Measurements from ENCODE around the gene LYZL1.
"Not testable (repeated sequence)": the region's sequence is repeated elsewhere in the genome, so short reads cannot be mapped to it uniquely, and the experiment has no call there.

LYZL1 gene

DNA sequence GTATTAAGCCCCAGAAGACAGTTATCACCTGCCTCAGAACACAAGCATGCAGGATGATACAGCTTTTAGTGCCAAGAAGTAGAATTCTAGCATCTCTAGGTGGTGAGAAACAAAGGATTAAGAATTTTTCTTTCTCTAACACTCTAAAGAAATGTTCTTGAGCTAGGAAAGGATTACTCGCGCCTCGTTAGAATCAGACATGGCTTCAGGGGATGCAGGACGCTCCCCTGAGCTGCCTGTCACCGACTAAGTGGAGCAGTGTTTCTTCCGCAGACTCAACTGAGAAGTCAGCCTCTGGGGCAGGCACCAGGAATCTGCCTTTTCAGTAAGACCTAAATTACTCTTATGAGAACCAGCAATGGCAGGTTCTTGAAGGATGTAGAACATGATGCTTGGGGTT lies at the start of gene LYZL1:
Gene LYZL1 (plus strand): TSS at position 165 of the 400 bp plus-strand sequence. CDS start 2,798 bp downstream, outside the sequence.
- not testable (repeated sequence) for DNase-seq

DNA sequence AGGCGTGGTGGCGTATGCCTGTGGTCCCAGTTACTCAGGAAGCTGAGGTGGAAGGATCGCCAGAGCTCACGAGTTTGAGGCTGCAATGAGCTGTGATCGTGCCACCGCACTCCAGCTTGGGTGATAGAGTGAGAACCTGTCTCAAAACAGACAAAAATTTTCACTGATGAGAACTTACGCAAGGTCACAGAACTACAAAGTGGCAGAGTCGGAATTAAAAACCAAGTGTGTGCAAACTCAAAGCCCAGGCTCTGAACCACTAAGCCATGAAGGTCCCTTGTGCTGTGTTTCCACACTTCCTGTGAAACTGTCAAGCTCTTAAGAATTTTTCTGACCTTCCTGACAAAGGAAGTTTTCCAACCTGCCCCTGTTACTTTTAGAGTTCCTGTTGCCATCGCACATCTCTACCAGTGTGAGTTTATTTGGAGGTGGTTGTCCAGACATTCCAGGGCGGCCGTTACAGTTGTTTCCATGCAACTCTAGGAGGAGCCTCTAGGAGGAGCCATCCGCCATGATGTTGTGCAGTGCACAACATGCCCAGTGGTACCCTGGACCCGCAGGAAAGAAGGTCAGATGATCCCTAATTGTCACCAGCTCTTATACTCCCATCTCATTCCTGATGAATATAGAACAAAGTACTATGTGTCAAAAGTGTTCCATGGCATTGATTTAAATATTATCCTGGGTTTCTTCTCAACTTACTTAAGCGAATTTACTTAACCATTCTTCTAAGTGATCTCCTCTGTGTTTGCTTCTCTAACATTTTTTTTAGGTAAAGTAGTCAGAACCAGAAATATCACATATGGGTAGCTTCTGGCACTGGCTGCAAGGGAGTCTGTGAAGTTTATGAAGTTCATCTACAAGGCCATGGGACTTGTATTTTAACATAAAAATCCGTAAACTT lies 49.0 kb upstream of the LYZL1 start:
- no peak for DNase-seq

DNA sequence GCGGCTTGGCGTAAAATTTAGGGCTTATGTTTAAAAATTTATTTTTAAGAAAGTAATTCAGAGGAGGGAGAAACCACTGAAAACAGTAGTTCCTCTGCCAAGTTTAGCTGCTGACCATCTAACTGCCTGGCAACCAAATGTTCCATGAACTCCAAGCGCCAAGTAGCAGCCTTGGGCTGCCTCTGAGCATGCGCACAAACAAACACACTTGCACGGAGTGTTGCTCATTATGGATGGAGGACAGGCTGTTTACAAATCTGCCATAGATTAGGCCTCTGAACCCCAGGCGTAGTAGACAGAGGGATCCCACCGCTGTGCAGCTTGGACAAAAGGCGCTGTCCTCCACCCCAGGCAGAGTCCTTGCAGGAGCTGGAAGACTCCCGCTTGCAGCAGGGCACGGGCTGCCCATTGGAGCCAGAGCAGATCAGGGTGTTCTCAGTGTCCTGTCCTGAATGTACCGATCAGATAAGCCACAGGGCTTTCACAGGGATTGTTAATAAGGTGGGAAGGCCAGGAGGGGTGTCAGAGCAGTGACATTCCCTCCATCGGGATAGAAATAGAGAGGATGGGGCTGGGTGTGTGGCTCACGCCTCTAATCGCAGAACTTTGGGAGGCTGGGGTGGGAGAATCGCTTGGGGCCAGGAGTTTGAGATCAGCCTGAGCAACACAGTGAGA lies 47.7 kb upstream of the LYZL1 start:
- no peak for DNase-seq

DNA sequence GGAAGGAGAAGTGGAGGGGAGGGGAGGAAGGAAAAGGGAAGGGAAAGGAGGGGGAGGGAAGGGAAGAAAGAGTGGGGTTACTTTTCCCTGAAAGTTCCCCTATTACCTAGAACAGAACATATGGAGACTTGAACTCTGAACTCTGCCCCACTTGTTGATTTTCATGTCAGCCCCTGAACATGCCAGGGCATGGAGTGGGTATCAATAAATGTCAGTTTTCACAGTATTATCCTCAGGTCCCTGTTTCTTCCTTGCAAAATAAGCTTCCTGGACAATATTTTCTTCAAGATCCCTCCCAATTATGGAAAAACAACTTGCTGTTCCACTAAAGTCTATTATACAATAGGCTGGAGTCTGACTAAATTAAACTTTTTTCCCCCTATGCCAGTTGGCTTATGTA lies 46.9 kb upstream of the LYZL1 start:
- DNase-seq: no peak

DNA sequence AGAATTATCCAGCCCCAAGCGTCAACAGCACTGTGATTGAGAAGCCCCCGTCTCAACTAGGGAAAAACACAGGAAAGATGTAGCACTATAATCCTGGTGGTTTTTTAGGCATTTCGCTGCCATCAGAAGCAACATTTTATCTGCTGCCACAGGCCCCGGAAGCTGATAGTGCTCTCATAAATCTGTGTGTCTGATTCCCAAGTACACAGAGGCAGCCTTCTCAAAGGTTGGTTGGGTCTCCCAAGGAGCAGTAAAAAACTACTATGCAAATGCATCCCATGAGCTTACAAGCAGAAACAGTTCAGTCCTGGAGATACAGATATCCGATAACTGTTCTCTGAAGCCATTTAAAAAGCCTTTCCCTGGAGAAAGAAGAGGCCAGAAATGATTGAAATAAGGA lies 45.8 kb upstream of the LYZL1 start:
- no peak for DNase-seq

DNA sequence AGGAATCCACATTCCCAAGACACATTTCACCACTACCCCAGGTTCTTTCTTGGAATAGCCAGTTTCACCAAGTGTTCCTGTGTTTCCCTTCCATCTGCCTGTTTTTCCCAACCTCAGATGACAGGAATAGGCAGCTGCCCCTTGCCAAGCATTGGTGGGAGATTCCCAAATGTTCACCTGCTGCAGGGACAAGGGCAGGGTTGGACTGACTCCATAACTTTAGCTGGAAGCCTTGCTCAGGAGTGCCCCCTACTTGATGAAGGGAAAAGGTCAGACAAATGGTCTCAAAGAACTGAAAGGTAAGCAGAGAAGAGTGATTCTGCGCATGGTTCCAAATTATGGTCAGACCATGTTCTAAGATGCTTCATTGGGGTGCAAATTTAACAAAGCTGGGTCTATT lies 45.1 kb upstream of the LYZL1 start:
- no peak for DNase-seq

DNA sequence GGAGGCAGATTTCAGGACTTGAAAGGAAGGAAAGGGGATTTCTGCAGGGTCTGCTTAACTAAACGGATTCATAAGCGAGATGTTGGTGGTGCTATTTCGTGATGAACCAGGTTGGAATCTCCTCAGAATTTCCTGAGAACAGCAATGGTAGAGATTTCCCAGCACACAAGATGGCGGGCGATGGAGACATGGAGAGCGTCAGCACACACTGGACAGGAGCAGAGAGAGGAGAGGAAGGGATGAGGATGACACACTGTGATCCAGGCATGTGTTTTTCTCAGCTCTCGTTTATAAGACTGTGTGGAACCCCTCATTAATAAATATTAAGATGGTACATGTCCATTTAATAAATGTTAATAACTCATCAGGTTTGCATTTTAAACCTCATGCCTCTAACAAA lies 43.9 kb upstream of the LYZL1 start:
- no peak for DNase-seq

DNA sequence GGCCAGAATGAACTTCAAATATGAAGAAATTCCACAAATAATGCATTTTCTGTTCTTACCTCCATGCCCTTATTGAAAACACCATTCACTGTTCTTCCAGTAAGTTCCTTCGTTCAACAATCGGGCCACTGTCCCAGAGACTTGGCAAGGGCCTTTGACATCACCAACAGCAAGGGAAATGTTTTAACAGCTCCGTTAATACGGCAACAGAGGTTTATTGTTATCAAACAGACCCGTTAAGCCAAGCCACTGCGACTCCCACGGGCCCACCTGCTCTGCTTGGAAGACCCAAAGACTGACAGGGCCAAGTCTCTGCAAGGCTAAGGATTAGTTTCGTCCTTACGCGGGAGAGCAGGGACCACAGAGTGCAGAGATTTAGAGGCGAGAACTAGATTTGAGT lies 43.4 kb upstream of the LYZL1 start:
- no peak for DNase-seq

DNA sequence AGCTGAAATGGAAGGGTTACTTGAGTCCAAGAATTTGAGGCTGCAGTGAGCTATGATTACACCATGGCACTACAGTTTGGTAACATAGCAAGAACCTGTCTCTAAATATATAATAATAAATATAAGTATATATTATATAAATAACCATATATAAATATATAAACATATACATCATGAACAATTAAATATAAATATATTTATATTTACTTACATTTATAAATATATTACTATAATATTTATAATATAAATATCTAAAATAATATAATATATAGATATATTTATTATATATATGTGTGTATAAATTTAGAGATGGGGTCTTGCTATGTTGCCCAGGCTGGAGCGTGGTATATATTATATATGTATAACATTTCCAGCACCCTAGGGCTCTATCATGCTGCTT lies 42.4 kb upstream of the LYZL1 start:
- no peak for DNase-seq

DNA sequence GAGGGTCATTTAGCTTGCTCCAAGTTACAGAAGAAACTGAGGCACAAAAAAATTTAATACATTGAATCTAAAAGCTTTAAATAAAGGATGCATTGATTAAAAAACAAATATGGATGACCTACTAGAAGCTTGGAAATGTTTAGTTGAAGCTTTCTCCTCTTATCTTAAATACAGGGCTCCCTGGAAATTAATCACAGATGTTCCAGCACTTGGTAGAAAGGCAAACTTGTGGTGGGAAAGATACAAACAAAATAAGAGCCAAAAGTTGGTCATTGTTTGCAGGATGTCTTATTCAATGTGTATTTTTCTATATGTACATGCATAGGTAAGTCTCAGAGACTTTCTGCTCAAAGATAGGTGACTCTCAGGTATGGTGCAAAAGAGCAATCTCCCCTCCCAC lies 40.7 kb upstream of the LYZL1 start:
- no peak for DNase-seq

DNA sequence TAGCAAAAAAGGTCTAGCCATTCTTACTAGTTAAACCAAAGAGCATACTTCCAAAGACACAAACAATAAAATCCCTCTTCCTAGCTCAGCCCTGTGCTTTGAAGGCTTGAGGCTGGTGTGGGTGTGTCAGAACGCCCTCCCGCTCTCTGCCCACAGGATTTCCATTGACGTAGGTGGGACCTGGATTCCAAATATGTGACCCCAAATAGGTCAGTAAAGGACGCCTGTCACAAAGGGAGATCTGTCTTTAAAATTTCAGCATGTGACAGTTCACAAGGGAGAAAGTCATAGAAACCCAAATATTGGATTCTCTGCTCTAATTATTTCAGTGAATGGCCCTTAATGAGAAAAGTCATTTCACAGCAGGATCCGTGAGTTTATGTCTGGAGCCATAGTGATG lies 39.9 kb upstream of the LYZL1 start:
- no peak for DNase-seq

DNA sequence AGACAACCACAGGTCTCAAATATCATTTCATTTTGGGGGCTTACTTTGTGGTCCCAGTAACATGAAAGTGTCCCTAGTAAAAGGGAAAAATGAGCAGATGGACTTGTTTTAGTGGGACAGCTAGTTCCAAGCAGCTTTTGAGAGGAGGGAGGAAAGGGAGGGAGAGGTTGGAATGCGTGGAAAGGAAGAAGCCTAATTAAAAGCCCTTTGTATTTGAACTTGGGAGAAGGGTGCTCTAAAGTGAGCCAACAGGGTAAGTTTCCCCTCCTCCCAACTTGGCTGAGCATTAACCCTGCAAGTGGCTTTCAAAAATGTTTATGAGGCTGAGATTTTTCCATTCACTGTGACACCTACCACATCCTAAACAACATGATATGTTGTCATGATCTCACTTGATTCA lies 38.8 kb upstream of the LYZL1 start:
- no peak for DNase-seq

DNA sequence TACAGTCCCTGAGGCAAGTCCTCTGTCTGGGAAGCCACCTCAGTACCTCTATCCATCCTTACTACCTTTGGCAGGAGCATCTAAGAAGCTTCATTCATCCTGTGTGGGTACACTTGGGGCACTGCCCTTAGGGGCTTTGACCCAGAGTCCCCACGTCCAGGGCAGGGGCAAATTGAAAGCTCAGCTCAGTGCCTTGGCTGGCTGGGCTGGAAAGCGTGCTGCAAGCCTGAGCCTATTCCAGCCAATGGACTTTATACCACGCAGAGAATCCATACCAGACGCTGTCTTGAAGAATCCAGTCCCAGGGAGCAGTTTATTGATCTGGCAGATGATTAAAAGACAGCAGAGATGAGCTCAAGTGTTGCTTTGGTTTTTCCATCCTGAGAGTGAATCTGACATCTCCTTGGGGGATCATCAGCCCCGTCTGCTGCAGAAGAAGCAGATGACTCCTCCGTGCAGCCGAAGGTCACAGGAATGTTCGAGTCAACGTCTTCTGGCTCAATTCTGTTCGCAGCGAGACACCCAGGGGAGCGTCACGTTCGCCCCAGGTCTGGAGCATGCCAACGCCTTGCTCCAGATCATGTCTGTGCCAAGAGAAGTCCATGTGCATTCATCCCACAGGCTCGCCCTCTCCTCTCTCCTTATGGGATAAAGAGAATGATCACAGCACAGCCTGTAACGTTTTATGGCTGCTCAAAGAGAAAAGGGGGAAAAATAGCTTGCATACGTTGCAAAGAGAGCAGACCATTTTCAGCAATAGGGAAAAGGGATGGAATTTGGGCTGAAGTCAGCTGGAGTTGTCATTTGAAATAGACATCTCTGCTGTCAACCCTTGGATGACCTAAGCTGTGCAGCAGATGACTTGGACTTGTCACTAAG lies 35.8 kb upstream of the LYZL1 start:
- DNase-seq: no peak

DNA sequence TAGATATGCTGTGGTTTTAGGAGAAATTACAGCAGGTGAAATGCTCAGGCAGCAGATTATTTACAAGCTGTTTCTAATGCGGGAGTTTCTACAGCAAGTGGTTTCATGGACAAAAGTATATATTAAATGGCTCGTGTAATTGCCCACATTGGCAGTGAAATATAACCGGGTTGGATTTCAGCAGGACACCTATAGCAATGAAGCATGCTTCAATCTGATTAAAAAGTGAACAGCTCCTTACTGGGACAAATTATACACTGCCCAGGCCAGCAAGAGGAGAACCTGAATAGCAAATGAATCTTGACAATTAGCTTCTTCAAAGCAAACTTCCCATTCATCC lies 35.2 kb upstream of the LYZL1 start:
- no peak for DNase-seq

DNA sequence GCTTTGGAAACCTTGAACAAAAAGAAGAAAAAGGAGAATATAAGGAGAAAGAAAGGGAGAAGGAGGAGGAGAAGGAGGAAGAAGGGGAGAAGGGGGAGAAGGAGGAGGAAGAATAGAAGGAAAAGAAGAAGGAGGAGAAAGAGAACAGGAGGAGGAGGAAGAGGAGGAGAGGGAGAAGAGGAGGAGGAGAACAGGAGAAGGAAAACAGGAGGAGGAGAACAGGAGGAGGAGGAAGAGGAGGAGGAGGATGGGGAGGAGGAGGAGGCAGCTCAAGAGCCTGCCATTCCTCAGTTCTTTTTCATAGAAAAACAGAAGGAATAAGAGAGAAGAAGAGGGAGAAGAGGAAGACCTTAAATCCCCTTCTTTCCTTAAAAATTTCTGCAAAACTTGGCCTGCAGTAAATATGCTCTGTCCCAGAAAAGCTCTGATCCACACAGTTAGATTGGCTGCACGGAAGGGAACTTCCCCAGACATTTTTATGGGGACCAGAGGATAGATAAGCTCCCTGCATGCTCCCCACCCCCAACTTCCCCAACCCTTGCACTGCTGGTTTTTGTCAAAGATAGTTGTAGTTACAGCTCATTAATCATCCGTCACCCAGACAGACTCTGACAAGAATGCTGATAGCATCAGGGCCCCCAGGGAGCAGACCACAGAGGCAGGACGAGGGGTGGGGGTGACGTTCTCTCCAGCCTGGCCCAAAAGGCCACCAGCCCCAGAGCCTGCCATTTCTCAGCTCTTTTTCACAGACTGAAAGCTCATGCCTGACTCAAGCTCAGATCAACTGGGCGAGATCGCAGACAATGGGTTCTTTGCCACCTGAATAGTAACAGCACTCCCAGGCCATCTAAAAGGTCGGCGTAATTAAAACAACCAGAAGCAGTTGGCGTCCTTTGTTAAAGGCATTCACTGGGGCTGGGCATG lies 34.5 kb upstream of the LYZL1 start:
- DNase-seq: no peak

DNA sequence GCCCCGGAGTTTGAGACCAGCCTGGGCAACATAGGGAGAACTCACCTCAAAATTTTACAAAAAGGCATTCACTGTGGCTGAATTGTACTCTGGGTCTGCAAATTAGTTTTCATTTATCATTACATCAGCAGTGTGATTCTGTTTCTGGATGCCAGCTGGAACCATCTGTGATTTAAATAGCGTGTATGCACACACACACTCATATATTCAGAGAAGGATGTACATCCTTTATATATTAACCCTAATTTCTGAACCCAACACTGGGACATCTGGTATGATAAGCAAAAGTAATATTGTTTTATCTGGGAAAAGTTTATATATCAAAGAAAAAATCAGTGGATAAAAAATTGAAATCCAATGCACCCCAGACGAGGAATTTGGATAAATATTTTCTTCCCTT lies 33.8 kb upstream of the LYZL1 start:
- DNase-seq: no peak

DNA sequence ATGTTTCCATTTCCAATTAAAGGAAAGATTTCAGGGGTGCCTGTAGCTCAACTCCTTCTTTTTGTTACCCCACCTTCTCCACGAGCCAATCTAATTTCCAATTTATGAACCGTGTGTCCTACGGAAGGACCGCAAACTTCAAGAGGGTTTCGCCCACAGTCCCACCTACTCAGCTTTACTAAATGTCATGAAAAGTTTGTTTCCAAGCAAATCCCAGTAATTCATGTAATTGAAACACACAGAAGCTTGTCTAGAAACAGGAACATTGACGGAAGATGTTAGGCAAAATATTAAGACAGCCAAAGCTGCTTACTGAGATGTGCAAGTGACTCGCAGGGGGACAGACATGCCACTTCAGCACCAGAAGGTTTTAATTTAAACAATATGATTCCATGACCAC lies 32.9 kb upstream of the LYZL1 start:
- no peak for DNase-seq

DNA sequence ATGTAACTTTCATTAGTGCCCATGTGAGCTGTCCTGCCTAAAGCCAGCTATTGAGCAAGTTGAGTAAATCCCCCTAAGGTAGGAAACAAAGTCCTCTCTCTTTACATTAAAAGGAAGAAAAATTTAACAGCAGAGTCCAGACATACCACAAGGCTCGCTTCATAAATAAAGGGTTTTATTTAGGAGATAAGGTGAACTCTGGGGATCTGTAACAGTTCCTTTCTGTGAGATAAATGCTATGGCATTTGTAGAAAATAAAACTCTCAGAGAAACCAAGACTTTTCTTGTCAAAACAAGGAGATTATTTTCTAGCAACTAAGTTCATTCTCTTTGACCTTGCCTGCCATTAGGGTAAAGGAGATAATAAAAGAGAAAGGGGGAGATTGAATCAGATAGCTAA lies 32.3 kb upstream of the LYZL1 start:
- DNase-seq: no peak

DNA sequence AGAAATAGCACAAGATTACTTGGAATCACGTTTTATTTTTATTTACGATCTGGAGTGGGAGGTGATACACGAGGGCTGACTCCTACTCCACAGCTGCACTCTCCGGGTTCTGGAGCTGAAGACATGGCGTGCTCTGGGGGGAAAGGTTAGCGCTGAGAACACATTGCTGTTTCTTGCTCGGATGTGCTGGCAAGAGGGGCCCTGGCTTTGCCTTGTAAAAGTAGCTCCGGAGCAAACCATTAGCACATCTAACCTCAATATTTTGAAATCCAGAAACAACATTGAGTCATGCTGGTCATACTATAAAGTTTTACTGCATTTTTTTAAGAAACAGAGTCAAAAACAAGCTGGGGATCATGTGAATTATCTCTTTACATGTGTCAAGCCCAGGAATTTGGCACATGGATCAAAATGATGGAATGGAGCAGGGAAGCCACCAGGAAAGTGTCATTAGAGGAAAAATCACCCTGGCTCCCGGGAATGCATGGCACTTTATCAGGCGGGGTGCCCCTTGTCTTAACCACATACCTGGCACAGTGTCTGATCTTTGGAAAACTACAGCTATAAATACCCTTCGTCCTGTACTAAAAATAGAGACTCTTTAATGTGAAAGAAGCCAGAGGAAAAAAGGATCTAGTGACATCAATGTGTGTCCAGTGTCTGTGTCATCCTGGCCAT lies 31.6 kb upstream of the LYZL1 start:
- DNase-seq: no peak

DNA sequence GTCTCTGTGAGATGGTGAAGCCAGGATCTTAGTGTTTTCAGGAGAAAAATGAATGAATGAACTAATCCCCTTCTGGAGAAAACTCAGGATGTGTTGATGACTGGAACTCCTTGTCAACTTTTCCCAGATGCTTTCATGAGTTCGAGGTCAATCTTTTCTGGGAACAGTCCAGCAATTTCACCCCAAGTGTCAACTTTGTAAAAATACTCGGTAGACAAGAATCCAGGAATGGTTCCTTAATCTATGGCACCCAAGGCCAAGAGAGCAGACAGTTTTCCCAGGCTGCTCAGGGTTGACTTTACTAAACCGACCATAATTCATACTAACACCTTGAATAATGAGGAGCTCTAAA lies 31.1 kb upstream of the LYZL1 start:
- DNase-seq: no peak

DNA sequence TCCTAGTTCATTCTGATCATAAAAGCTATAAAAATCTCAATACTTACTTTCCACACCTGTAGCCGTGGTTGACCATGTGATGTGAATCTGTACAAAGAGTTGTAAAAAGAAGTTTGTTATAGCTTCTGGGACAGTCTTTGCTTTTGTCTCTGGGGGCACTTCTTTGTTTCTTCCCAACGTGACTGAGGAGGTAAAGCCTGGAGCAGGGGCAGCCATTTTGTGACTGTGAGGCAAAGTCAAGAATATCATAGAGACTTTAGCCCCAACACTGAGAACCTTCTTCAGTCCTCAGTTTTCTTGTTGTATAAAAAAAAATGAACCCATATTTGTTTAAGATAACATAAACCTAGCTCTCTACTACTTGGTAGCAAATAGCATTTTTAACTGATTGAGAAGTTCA lies 29.4 kb upstream of the LYZL1 start:
- DNase-seq: no peak

DNA sequence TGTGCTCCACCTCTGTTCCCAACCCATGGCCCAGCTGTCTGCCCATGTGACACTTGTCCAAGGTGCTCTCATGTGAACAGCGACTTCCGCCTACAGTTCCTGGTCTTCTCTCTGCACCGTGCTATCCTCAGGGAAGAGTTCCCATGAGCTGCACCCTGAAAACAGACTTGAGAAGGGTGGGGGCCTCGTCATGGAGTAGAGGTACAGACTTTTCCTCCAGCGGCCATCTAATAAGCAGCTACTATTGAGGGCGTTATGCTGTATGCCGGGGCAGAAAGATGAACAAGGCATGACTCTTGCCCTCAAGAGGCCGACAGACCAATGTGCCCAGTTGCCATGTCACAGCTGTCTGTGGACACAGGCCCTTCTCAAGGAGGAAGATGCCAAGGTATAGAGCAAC lies 25.4 kb upstream of the LYZL1 start:
- no peak for DNase-seq

Data from COR-L47 (cell line).